Transverse colon (tissue), 4 donors: ENCODE results near the gene ZC3H12C. TPM values are rescaled to one million over a fixed set of nuclear protein-coding genes. Genes with fewer than 3 reads are reported as not detected.

Experiments
- DNase-seq: peaks from one replicate; pipeline ENCODE4 v3.0.0-alpha.2; 2019
- H3K27ac ChIP-seq, 4 donors: fragments of 200-600 bp; sonication (generic); 2 replicates each; pipeline ENCODE4 v1.5.1; 2016 to 2018; ENCODE audit warnings: inconsistent platforms in 4 of 4
- H3K27me3 ChIP-seq: fragments of 200-600 bp; sonication (generic); 2 replicates; pipeline ENCODE4 v1.5.1; 2017; ENCODE audit warnings: inconsistent platforms
- H3K36me3 ChIP-seq, 4 donors: fragments of 200-600 bp; sonication (generic); 2 replicates each; pipeline ENCODE4 v1.5.1; 2017 to 2019; ENCODE audit warnings: inconsistent platforms in 4 of 4
- H3K4me1 ChIP-seq, 4 donors: fragments of 200-600 bp; sonication (generic); 2 replicates each; pipeline ENCODE4 v1.5.1; 2017 to 2020; ENCODE audit warnings: inconsistent platforms in 4 of 4
- H3K4me3 ChIP-seq, 4 donors: fragments of 200-600 bp; sonication (generic); 1 replicate in 1 of 4; 2 replicates in 3 of 4; pipeline versions ENCODE4 v1.5.1 to v1.6.1; 2017 to 2019; ENCODE audit warnings: inconsistent platforms in 4 of 4
- H3K9me3 ChIP-seq, 2 donors: fragments of 200-600 bp; sonication (generic); 2 replicates each; pipeline ENCODE4 v1.5.1; 2017 to 2019; ENCODE audit warnings: inconsistent platforms in 2 of 2
- EP300 ChIP-seq: sonication (generic); formaldehyde crosslinking; IDR thresholded peaks from one replicate; pipeline ENCODE4 v1.6.1; 2017; ENCODE audit warnings: antibody characterized with exemption, low read depth
- POLR2A ChIP-seq: fragments of 450-650 bp; IDR thresholded peaks from one replicate; pipeline ENCODE4 v1.6.1; 2016; ENCODE audit warnings: antibody characterized with exemption, mild to moderate bottlenecking, moderate library complexity
- POLR2AphosphoS5 ChIP-seq, 3 donors: sonication (generic); formaldehyde crosslinking; IDR thresholded peaks; one replicate each; pipeline ENCODE4 v1.6.1; 2016; ENCODE audit warnings: antibody characterized with exemption in 3 of 3
- WGBS, 2 donors: methylation state at CpG; one replicate each; pipeline ENCODE4 v1.1.5; 2018; ENCODE audit warnings: low coverage in 1 of 2; 5-methylcytosine and 5-hydroxymethylcytosine counted together
- in situ Hi-C, 4 donors: fragments of 200-750 bp; cut with MboI; loops; one replicate each; pipeline versions ENCODE4 v1.15.0 to v1.15.1; 2017; ENCODE audit warnings: low sequenced_read_pairs in 3 of 4, low pct_ligation_motif_present in 1 of 4, low pct_unique_long_range_greater_than_20kb in 1 of 4
- intact Hi-C: fragments of 100-400 bp; cut with DNase I; formaldehyde crosslinking; loops from one replicate; pipeline ENCODE4 v1.15.1; 2023; ENCODE audit warnings: low total_unique reads
- total RNA-seq, 4 donors: library from RNA; depleted of rRNA; stranded (reverse); fragments of >200 nt; gene quantifications; one replicate each; pipeline ENCODE4 v1.1.0, GENCODE V29; 2016
- TF ChIP-seq, protein P1 (sequence below), 5 experiments: fragments of 200-600 bp in 3 of 5; fragments of 450-650 bp in 2 of 5; sonication (generic) in 3 of 5; IDR thresholded peaks; 1 replicate in 2 of 5; 2 replicates in 3 of 5; pipeline ENCODE4 v1.5.1; 2016 to 2017; ENCODE audit warnings: antibody characterized with exemption in 5 of 5, inconsistent platforms in 3 of 5, mild to moderate bottlenecking in 2 of 5, moderate library complexity in 1 of 5

The ZC3H12C gene
- total RNA-seq, 4 donors from 2014 or later = 6.4 to 21.2 (median 14.4) TPM

DNA sequence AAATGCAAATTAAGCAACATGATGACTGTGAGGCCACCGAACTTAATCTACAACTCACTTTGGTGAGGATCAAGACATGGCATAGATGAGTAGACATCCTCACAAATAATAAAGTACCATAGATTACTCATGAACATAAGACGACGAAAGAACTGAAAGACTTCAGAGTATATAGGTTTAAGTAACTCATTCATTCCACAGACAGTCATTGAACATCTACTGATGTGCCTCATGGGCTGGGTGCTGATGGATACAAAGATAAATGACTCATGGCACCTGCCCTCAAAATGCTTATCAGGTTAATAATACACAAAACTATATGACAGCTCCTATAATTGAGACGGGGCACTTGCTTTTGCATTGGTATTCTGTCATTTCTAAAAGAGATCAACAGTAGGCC is 63.3 kb downstream of the ZC3H12C start:
- H3K36me3 ChIP-seq = peaks cover 0 to 19% (median 10%) of the 10 kb centered on the region in 4 donors
- H3K4me3 ChIP-seq = no peak overlapping the region
- no peak overlapping the region for H3K27ac ChIP-seq
- no peak for DNase-seq
- TF ChIP-seq POLR2A = no peak
- TF ChIP-seq POLR2AphosphoS5 (IDR thresholded peaks at IDR 0.05) = no peak
- TF ChIP-seq, protein P1, sequence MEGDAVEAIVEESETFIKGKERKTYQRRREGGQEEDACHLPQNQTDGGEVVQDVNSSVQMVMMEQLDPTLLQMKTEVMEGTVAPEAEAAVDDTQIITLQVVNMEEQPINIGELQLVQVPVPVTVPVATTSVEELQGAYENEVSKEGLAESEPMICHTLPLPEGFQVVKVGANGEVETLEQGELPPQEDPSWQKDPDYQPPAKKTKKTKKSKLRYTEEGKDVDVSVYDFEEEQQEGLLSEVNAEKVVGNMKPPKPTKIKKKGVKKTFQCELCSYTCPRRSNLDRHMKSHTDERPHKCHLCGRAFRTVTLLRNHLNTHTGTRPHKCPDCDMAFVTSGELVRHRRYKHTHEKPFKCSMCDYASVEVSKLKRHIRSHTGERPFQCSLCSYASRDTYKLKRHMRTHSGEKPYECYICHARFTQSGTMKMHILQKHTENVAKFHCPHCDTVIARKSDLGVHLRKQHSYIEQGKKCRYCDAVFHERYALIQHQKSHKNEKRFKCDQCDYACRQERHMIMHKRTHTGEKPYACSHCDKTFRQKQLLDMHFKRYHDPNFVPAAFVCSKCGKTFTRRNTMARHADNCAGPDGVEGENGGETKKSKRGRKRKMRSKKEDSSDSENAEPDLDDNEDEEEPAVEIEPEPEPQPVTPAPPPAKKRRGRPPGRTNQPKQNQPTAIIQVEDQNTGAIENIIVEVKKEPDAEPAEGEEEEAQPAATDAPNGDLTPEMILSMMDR (IDR thresholded peaks at IDR 0.05) = no peak
- TF ChIP-seq EP300 = no peak
- intact Hi-C loops = no loop called here
- no peaks in the 10 kb centered on the region for H3K27me3 ChIP-seq
- H3K9me3 ChIP-seq = no peaks in the 10 kb centered on the region
- in situ Hi-C loops = loop anchor here in 1 of 4 donors (25.0 kb wide), 1 partner anchor 194 kb away; no protein-coding TSS in a partner anchor
- WGBS, 2 donors = 58 to 80% methylated on average over 4 of the region's 4 CpGs
- H3K4me1 ChIP-seq = no peaks in the 10 kb centered on the region

GRCh38 chr11:110158317-110159200 is 65.4 kb downstream of the ZC3H12C start:
- in situ Hi-C loops = loop anchor here in 1 of 4 donors (25.0 kb wide), 1 partner anchor 196 kb away; no protein-coding TSS in a partner anchor
- H3K4me3 ChIP-seq = no peak overlapping the region
- DNase-seq = no peak
- H3K9me3 ChIP-seq = no peaks in the 10 kb centered on the region
- H3K27me3 ChIP-seq = no peaks in the 10 kb centered on the region
- 87 to 89% methylated on average over 9 of the region's 9 CpGs for WGBS, 2 donors
- peaks cover 0 to 24% (median 8%) of the 10 kb centered on the region in 4 donors for H3K36me3 ChIP-seq
- TF ChIP-seq EP300 (no peak), POLR2AphosphoS5 (IDR thresholded peaks at IDR 0.05) (no peak)
- TF ChIP-seq, protein P1 (IDR thresholded peaks at IDR 0.05) = no peak
- no peak overlapping the region for H3K27ac ChIP-seq
- intact Hi-C loops = no loop called here
- H3K4me1 ChIP-seq = no peaks in the 10 kb centered on the region

DNA sequence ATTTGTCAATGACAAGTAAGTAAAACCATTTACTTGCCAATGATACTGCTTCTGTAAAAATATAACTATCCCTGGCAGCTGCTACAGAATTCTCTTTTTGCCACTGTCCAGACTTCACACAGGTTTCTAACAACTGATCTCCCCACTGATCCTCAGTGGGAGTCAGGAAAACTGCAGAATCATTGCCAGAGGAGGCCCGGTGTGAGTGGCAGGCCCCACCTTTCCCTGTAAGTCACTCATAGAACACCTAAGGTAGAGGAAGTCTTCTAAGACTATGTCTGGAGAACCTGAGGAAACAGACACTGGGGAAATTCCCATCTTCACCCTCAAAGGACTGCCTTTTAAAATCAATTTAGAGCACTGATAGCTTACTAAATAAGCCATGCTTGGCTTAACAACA is 66.3 kb downstream of the ZC3H12C start:
- Histone ChIP-seq H3K9me3 (no peaks in the 10 kb centered on the region), H3K36me3 (peaks cover 0 to 28% (median 6%) of the 10 kb centered on the region in 4 donors), H3K27me3 (no peaks in the 10 kb centered on the region), H3K4me1 (no peaks in the 10 kb centered on the region), H3K4me3 (no peak overlapping the region), H3K27ac (no peak overlapping the region)
- intact Hi-C loops = no loop called here
- WGBS, 2 donors = 79 to 100% methylated on average over 1 of the region's 1 CpG
- TF ChIP-seq POLR2A = no peak
- no peak for TF ChIP-seq EP300
- TF ChIP-seq POLR2AphosphoS5 (IDR thresholded peaks at IDR 0.05) = no peak
- TF ChIP-seq, protein P1 (IDR thresholded peaks at IDR 0.05) = no peak
- in situ Hi-C loops = loop anchor here in 1 of 4 donors (25.0 kb wide), 1 partner anchor 197 kb away; no protein-coding TSS in a partner anchor
- no peak for DNase-seq

- intact Hi-C loops (no loop called here), in situ Hi-C loops (loop anchor here in 1 of 4 donors (25.0 kb wide), 1 partner anchor 198 kb away; no protein-coding TSS in a partner anchor)
- DNase-seq = no peak
- Histone ChIP-seq H3K36me3 (peaks cover 0 to 28% (median 6%) of the 10 kb centered on the region in 4 donors), H3K27me3 (no peaks in the 10 kb centered on the region), H3K27ac (no peak overlapping the region), H3K4me3 (no peak overlapping the region), H3K9me3 (no peaks in the 10 kb centered on the region), H3K4me1 (no peaks in the 10 kb centered on the region)
- TF ChIP-seq POLR2AphosphoS5 (IDR thresholded peaks at IDR 0.05) (no peak), EP300 (no peak), POLR2A (no peak)
- TF ChIP-seq, protein P1 (IDR thresholded peaks at IDR 0.05) = no peak
- WGBS, 2 donors = 80 to 83% methylated on average over 3 of the region's 3 CpGs
Measured at GRCh38 chr11:110160016-110160415, 66.8 kb downstream of the ZC3H12C start.
